Measurements from ENCODE around the gene HUNK.
"Not testable (repeated sequence)": the region's sequence is repeated elsewhere in the genome, so short reads cannot be mapped to it uniquely, and the experiment has no call there.

Gene HUNK

DNA sequence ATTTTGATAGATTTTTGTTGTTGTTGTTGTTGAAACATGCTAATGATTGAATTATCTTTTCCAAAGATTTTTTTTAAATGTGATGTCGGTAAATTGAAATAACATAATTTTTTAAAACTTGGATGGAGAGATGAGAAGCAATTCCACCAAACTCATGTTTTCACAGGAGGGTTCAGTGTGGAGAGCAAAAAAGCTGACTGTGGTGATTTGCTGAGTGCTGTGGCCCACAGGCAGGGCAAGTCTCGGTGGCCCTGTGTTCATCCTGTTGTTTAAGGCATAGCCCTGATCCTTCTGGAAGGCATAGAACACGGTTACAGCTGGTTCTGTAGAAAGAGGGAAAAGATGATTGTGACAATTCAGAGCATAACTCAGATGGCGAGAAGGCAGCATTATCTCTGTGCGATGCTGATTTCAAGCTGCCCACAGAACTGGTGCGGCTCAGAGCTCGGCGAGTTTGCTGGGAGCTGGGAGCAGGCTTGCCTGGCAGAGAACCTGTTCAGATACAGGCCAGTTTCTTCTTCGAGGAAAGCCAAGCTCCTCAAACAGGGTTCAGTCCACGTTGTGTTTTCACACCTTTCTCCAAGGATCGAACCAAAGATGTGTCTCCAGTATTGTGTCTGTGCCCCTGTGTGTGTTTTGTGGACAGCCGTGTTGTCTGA lies 127.1 kb downstream of the HUNK start:
- DNase-seq (ENCODE audit: low spot score): no peak

GRCh38 chr21:32001390-32001789 lies 128.6 kb downstream of the HUNK start:
- no peak for DNase-seq (ENCODE audit: low spot score)

DNA sequence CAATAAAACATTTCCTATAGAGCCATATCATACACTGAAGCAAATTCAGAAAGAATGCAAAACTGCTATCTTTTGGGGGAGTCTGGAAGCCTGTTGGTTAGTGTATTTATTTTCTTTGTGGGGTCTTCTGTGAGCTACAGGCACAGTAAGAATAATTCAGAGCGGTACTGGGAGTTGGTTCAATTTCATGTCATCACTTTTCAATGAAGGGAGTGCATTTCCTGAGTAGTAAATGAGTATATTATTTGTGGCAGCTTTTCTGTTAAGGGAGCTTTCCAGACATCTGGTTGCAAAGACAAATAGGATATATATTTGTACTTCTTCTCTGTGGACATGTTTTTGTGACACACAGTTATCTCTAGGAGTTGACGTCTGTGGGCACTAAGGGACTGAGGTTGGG lies 130.6 kb downstream of the HUNK start:
- DNase-seq (ENCODE audit: low spot score): no peak

GRCh38 chr21:32004291-32004690 lies 131.5 kb downstream of the HUNK start:
- no peak for DNase-seq (ENCODE audit: low spot score)

- DNase-seq (ENCODE audit: low spot score): no peak
Measured at GRCh38 chr21:32007456-32007855, 134.6 kb downstream of the HUNK start.

DNA sequence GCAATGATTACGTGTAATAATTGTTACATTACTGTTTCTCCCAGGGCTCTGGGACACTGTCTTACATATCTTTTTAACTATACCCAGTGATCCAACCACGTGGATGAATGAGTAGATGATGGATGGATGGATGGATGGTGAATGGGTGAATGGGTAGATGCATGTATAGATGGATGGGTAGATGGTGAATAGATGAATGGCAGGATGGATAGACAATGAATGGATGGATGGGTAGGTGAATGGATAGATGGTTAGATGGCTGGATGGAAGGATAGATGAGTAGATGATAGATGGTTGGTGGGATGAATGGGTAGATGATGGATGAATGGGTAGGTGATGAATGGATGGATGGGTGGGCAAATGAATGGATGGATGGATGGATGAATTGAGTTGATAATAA lies 135.9 kb downstream of the HUNK start:
- no peak for DNase-seq (ENCODE audit: low spot score)

DNA sequence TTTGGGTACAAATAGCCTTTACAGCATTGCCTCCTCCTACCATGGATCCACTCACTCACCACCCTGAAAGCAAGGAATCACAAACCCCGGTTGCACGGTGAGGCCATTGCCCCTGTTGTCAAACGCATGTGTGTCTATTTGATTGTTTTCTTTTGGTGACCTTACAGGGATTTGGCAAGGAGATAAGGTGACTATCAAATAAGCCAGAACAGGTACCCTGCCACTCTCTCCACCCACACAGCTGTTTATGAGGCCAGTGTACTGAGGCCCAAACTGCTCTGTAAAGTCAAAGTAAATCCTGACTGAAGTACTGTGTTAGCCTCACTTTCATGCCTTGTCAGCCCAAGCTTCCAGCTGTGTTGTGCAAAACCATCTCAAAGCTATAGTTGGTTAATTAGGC lies 136.4 kb downstream of the HUNK start:
- DNase-seq (ENCODE audit: low spot score): no peak

DNA sequence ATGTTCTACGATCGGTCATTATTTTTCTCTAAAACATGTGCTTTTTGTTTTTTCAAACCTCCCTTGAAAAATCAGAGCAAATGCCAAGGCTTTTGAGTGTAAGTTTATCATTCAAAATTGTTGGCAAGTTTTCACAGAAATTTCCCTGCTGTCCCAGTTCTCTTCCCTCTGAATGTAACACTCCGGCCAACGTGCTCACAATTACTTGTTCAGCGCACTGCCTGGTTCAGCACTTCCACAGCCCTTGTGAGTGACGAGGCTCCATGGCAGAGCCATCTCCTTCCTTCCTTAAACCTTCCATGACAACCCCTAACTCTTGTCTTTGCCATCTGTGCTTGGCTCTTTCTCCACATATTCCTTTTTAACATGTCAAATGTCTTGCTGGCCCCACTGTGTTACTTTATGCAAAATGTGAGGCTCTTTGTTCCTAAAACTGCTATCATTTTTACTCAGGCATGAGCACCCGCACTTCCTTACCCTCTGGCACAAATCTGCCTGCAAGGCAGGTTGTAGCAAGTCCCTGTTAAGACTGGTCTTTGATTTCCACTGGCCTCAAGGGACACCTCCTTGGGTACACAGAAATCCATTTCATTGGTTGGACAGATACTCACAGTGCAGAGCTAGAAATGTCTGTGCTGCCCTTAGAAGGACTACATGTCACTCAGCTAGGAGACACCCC lies 142.8 kb downstream of the HUNK start:
- no peak for DNase-seq (ENCODE audit: low spot score)

DNA sequence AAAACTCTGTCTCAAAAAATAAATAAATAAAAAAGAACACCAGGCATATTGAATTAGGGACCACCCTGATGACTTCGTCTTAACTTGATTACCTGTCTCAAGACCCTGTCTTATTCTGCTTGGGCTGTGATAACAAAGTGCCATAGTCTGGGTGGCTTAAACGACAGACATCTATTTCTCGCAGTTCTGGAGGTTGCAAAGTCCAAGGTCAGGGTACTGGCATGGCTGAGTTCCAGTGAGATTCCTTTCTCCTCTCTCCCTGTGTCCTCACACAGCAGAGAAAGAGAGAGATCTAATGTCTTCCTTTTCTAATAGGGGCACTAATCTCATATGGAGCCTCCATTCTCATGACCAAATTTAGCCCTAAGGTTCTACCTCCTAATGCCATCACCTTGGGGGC lies 145.6 kb downstream of the HUNK start:
- DNase-seq (ENCODE audit: low spot score): no peak

- DNase-seq (ENCODE audit: low spot score): no peak
Measured at GRCh38 chr21:32020564-32020963, 147.7 kb downstream of the HUNK start.

DNA sequence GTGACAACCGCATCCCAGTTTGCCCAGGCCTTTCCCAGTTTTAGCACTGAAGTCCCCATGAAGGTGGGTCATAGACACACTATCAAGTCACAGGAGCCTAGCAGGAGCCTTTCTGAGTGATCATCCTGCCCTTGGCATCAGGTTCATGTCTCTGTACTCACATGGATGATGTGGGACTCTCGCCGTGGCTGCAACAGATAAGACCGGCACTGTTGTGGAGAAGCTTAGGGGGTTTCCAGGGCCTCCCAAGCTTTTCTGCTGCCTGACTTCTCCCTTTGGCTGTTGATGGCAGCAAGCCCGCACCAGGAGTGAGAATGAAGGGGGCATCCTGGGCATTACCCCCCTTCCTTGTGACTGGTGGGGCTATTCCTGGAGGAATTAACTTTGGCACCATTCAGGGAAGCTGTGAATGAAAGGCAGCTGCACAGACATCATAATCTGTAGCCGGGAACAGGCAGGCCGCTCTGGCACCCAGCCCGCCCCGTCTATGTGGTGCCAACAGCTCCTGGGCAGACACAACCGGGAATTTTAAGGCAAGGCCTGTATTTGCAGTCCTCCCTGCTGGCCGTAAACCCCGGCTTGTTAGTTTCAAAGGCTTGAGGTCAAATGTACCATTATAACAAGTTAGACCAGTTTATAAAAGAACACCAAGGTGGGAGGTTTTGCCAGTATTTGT lies 148.6 kb downstream of the HUNK start:
- DNase-seq (ENCODE audit: low spot score): peak; percentile 84

DNA sequence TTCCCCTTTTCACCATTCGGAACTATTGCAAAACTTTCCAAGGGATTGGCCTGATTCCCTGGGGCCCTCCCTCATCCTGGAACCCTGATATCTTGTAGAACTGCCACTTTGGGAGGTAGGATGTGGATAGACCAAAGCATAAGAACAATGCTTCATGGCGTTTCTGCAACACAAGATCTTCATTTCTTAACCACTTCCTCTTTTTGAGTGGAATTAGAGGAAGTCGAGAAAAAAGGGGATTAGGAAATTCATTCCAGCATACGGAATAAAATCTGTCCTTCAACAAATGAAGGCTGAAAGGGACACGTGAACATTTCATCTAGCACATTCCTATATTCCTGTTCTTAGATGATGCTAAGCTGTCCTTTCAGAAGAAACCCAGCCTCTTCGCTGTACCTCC lies 149.3 kb downstream of the HUNK start:
- no peak for DNase-seq (ENCODE audit: low spot score)

DNA sequence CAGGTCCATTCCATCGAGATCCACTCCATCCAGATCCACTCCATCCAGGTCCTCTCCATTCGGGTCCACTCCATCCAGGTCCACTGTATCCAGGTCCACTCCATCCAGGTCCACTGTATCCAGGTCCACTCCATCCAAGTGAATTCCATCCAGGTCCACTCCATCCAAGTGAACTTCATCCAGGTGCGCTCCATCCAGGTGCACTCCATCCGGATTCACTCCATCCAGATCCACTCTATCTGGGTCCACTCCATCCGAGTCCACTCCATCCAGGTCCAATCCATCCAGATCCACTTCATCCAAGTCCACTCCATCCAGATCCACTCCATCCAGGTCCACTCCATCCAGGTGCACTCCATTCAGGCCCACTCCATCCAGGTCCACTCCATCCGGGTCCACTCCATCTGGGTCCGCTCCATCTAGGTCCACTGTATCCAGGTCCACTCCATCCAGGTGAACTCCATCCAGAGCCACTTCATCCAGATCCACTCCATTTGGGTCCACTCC lies 157.4 kb downstream of the HUNK start:
- DNase-seq (ENCODE audit: low spot score): no peak

- no peak for DNase-seq (ENCODE audit: low spot score)
Measured at GRCh38 chr21:32034850-32035249, 162.0 kb downstream of the HUNK start.

GRCh38 chr21:32035617-32036016 lies 162.8 kb downstream of the HUNK start:
- no peak for DNase-seq (ENCODE audit: low spot score)

GRCh38 chr21:32036756-32037155 lies 163.9 kb downstream of the HUNK start:
- DNase-seq (ENCODE audit: low spot score): no peak

GRCh38 chr21:32038751-32039150 lies 165.9 kb downstream of the HUNK start:
- not testable (repeated sequence) for DNase-seq (ENCODE audit: low spot score)

DNA sequence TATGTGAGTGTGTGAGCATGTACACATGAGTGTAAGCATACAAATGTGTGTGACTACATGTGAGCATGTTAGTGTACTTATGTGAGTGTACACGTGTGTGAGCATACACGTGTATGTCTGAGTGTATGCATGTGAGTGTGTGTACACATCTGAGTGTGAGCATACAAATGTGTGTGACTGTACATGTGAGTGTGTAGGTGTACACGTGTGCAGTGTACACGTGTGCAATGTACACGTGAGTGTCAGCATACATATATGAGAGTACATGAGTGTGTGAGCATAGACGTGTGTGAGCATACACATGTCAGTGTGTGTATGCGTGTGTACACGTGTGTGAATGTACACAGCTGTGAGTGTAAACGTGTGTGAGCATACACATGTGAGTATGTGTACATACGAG lies 170.6 kb downstream of the HUNK start:
- no peak for DNase-seq (ENCODE audit: low spot score)

- DNase-seq (ENCODE audit: low spot score): no peak
Measured at GRCh38 chr21:32044205-32045180, 171.7 kb downstream of the HUNK start.

DNA sequence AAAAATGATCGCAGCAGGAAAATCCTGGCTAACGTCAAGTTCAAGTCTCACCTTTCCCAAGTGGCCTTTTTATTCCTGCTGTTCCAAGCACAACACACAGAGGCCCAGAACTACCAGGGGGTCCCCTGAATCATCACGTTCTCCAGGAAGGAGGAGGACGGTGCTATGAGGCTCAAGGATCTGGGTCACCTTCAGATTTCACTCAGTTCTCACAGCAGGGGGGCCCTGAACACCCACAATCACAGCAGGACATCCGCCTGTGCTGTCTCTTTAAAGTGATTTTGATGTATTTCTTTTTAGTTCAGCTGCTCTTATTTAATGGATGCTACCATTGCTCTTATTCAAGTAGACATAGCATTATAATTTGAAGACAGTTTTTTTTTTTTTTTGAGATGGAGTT lies 173.4 kb downstream of the HUNK start:
- DNase-seq (ENCODE audit: low spot score): no peak

DNA sequence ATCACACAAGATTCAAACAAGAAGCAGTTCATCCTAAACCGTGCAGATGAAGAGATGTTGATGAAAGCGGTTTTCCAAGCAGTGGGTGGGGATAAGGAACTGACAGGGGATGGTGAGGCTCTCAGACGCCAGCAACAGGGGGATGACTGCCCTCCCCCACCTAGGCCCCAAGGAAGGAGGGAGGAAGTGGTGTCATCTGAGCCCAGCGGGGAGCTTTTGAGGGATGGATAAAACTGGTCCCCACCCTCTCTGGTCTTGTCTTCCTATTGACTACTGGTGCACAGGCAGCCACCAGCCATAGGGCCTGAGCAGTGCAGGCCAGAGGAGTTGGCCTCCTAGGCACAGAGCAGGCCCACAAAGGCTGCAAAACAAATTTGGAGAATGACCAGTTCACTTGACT lies 175.5 kb downstream of the HUNK start:
- DNase-seq (ENCODE audit: low spot score): no peak

Data from left forelimb (tissue), 1 donor.